ENCODE results near the gene CRYBB1. TPM values are rescaled to one million over a fixed set of nuclear protein-coding genes. Genes with fewer than 3 reads are reported as not detected.

CRYBB1 gene
- total RNA-seq, 1 donor from 2014 or later: not detected

DNA sequence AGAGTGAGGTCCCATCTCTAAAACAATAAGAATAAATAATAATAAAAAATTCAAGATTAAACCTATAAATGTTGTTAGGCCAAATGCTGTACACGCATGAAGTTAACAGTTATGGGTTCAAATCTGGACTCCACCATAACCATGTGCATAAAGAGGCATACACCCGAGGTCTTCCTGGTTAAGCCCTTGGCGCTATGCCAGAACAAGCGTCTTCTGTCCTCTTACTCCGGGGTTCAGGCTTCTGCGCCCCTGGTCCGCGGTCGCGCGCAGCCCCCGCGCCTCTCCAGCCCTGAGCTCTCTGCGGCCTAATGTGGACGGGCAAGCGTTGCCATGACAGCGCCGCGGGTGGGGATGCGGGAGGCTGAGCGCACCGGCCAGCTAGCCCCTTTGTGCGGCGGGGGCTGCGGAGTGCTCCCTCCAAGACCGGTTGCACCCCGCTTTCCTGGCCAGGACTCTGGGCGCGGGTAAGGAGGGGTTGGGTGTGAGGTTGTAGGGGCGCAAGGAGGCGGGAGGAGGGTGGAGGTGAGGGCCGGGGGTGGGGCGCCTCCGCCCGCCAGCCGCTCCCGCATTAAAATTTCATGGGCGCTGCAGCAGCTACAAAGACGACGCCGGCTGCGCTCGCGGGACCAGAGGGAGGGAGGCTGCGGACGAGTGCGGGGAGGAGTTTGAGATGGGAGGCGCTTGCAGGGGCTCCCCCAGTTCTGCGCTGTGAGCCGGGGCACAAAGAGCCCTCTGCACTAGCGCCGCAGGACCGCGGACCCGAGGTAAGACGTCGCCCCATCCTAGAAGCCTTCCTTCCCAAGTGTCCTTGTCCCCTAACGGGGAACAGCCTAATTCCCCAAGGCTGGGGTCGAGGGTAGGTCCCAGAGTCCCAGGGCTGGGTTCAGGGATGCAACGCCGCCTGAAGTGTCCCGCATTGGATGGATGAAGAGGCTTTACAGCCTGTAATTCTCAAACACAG lies 39.3 kb upstream of the CRYBB1 start, which contains the start of gene MIAT:
Gene MIAT (plus strand): TSS at position 698 of the 961 bp plus-strand sequence.
- CTCF ChIA-PET: interaction anchor here (0.9 kb wide), 1 partner anchor 9 kb away, joined by 3 read pairs; no protein-coding TSS in a partner anchor
- H3K9me3 Mint-ChIP-seq: no peaks in the 10 kb centered on the region
- H3K27me3 Mint-ChIP-seq: peaks cover 8% of the 10 kb centered on the region
- ATAC-seq (ENCODE audit: low read depth) (peak; percentile 69), DNase-seq (peak; percentile 35)
- no peaks in the 10 kb centered on the region for H3K36me3 Mint-ChIP-seq (ENCODE audit: low read depth)
- POLR2A ChIA-PET: interaction anchor here (0.7 to 1.6 kb wide), 3 partner anchors 8 to 1093 kb away, joined by 3 to 7 read pairs (median 3); no protein-coding TSS in a partner anchor
- peak within 1 kb of the TSS; percentile 89 for H3K4me3 Mint-ChIP-seq
- intact Hi-C loops (cut with micrococcal nuclease): loop anchor here (5.0 kb wide), 1 partner anchor 225 kb away; no protein-coding TSS in a partner anchor
- no peak within 1 kb of the TSS for H3K27ac Mint-ChIP-seq
- no peak for TF ChIP-seq CTCF (IDR thresholded peaks at IDR 0.05)
- peaks cover 24% of the 10 kb centered on the region for H3K4me1 Mint-ChIP-seq

GRCh38 chr22:26651815-26652214 lies 34.0 kb upstream of the CRYBB1 start:
- Mint-ChIP-seq H3K9me3 (no peaks in the 10 kb centered on the region), H3K27me3 (peaks cover 11% of the 10 kb centered on the region), H3K36me3 (ENCODE audit: low read depth) (no peaks in the 10 kb centered on the region), H3K27ac (no peak overlapping the region), H3K4me1 (peaks cover 11% of the 10 kb centered on the region), H3K4me3 (peak overlapping the region; percentile 9)
- TF ChIP-seq CTCF (IDR thresholded peaks at IDR 0.05): no peak
- POLR2A ChIA-PET: no interaction called here
- no peak for DNase-seq
- CTCF ChIA-PET: no interaction called here
- ATAC-seq (ENCODE audit: low read depth): peak; percentile 40
- intact Hi-C loops (cut with micrococcal nuclease): no loop called here

- no peak overlapping the region for H3K27ac Mint-ChIP-seq
- H3K4me1 Mint-ChIP-seq: peaks cover 11% of the 10 kb centered on the region
- H3K27me3 Mint-ChIP-seq: peaks cover 11% of the 10 kb centered on the region
- no peaks in the 10 kb centered on the region for H3K9me3 Mint-ChIP-seq
- no peak overlapping the region for H3K4me3 Mint-ChIP-seq
- CTCF ChIA-PET: no interaction called here
- DNase-seq: no peak
- POLR2A ChIA-PET: interaction anchor here (0.7 kb wide), 1 partner anchor 133 kb away, joined by 3 read pairs; no protein-coding TSS in a partner anchor
- TF ChIP-seq CTCF (IDR thresholded peaks at IDR 0.05): no peak
- intact Hi-C loops (cut with micrococcal nuclease): no loop called here
- no peaks in the 10 kb centered on the region for H3K36me3 Mint-ChIP-seq (ENCODE audit: low read depth)
- no peak for ATAC-seq (ENCODE audit: low read depth)
Measured at GRCh38 chr22:26650722-26651421, 33.0 kb upstream of the CRYBB1 start.

DNA sequence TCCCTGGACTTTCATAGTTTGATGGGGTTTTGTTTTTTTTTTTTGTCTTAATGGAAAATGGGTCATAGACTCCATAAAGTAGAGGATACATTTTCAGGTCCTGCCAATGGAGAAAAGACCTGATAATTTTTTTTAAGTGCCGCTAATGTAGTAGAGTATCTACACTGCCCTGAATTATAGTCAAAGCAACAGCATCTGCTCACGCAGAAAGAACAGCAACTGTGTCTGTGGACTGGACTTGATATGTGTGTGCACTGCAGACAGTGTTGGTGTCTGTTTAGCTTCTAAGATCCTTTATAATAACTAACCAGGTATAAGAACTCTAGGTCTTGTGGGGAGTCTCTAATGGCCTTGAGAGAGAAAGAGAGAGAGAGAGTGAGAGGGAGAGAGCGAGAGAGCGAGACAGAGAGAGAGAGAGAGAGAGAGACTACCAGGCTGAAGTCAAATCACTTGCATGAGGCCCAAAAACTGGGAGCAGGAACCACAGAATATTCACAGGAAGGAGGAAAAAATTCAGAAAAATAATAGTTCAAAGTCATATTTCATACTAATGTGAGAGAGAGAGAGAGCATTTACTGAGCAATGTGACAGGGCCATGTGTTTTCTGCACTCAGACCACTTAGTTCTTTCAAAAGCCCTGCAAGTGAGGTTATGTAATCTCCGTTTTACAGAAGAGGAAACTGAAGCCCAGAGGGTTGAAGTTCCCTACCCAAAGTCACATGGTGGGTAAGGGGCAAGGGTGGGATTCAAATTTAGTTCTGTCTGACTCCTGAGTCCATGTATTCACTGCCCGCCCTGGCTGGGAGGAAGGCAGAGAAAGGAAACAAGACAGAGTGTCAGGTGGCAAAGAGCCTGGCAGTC lies 30.9 kb upstream of the CRYBB1 start:
- DNase-seq (no peak), ATAC-seq (ENCODE audit: low read depth) (no peak)
- ChIA-PET CTCF (no interaction called here), POLR2A (no interaction called here)
- H3K27ac Mint-ChIP-seq: no peak overlapping the region
- peaks cover 11% of the 10 kb centered on the region for H3K27me3 Mint-ChIP-seq
- no peaks in the 10 kb centered on the region for H3K9me3 Mint-ChIP-seq
- no peak for TF ChIP-seq CTCF (IDR thresholded peaks at IDR 0.05)
- H3K36me3 Mint-ChIP-seq (ENCODE audit: low read depth): no peaks in the 10 kb centered on the region
- intact Hi-C loops (cut with micrococcal nuclease): no loop called here
- no peak overlapping the region for H3K4me3 Mint-ChIP-seq
- peaks cover 23% of the 10 kb centered on the region for H3K4me1 Mint-ChIP-seq
